Neural crest cell (in vitro differentiated cells): ENCODE measurements around the gene GEMIN8. TPM values are rescaled to one million over a fixed set of nuclear protein-coding genes. Genes with fewer than 3 reads are reported as not detected.

Source experiments
- DNase-seq: peaks from one replicate; pipeline ENCODE4 v3.0.0; 2021; ENCODE audit warnings: low read depth, mixed read lengths, low spot score
- H3K27ac Mint-ChIP-seq: one replicate; pipeline ENCODE4 v1.8.0; 2021; ENCODE audit warnings: mild to moderate bottlenecking, mixed read lengths; ENCODE audit not compliant: unreplicated experiment
- H3K27me3 Mint-ChIP-seq: 2 replicates; pipeline ENCODE4 v1.8.0; 2021; ENCODE audit warnings: low read depth, mild to moderate bottlenecking, mixed read lengths
- H3K36me3 Mint-ChIP-seq: 2 replicates; pipeline ENCODE4 v1.8.0; 2021; ENCODE audit warnings: low read depth, mild to moderate bottlenecking, mixed read lengths
- H3K4me1 Mint-ChIP-seq: 2 replicates; pipeline ENCODE4 v1.8.0; 2021; ENCODE audit warnings: mixed read lengths
- H3K4me3 Mint-ChIP-seq: one replicate; pipeline ENCODE4 v1.8.0; 2021; ENCODE audit warnings: mild to moderate bottlenecking, mixed read lengths
- H3K9me3 Mint-ChIP-seq: 2 replicates; pipeline ENCODE4 v1.8.0; 2021; ENCODE audit warnings: mixed read lengths
- CTCF ChIP-seq: fragments of 200-600 bp; sonication (generic); conservative IDR thresholded peaks from 2 replicates; pipeline ENCODE4 v1.5.0; 2021; ENCODE audit warnings: antibody characterized with exemption, mild to moderate bottlenecking
- long read RNA-seq: library from polyadenylated mRNA; unstranded; transcript quantifications from one replicate; pipeline ENCODE4 v2.0.0, GENCODE V29; 2020
- total RNA-seq: library from RNA; stranded (reverse); gene quantifications from 2 replicates; pipeline ENCODE4 v1.2.1, GENCODE V29; 2021

Gene GEMIN8
- total RNA-seq: 12.8 and 14.4 TPM in 2 replicates
- long read RNA-seq, transcript GEMIN8-203 (4 exons, 1,119 nt): major isoform, 6 of 22 reads
- long read RNA-seq, partial matches to known transcripts: 10 of 22 reads
- long read RNA-seq, other reads (novel, unspliced or antisense): 6 of 22 reads

- DNase-seq: peak; percentile 66
- Mint-ChIP-seq H3K4me1 (peaks cover 43% of the 10 kb centered on the region), H3K36me3 (no peaks in the 10 kb centered on the region), H3K27ac (peak within 1 kb of the TSS; percentile 98), H3K4me3 (peak within 1 kb of the TSS; percentile 89), H3K9me3 (peaks cover 1% of the 10 kb centered on the region), H3K27me3 (no peaks in the 10 kb centered on the region)
- TF ChIP-seq CTCF: no peak
Observed at GRCh38 chrX:14029425-14030173, at the start of gene GEMIN8. Gene GEMIN8, minus strand, starts transcription at chrX:14029892. Its CDS starts 8,414 bp downstream, at chrX:14021478.

- DNase-seq: no peak
- H3K4me1 Mint-ChIP-seq: no peaks in the 10 kb centered on the region
- no peak overlapping the region for H3K27ac Mint-ChIP-seq
- TF ChIP-seq CTCF: no peak
- H3K36me3 Mint-ChIP-seq: no peaks in the 10 kb centered on the region
- H3K27me3 Mint-ChIP-seq: no peaks in the 10 kb centered on the region
- no peaks in the 10 kb centered on the region for H3K9me3 Mint-ChIP-seq
- H3K4me3 Mint-ChIP-seq: no peak overlapping the region
Observed at GRCh38 chrX:14076639-14077038, 46.9 kb upstream of the GEMIN8 start.

- TF ChIP-seq CTCF: no peak
- H3K9me3 Mint-ChIP-seq: peaks cover 3% of the 10 kb centered on the region
- DNase-seq: no peak
- no peaks in the 10 kb centered on the region for H3K4me1 Mint-ChIP-seq
- H3K27ac Mint-ChIP-seq: no peak overlapping the region
- no peaks in the 10 kb centered on the region for H3K27me3 Mint-ChIP-seq
- H3K36me3 Mint-ChIP-seq: no peaks in the 10 kb centered on the region
- no peak overlapping the region for H3K4me3 Mint-ChIP-seq
Observed at GRCh38 chrX:14073556-14073955, 43.9 kb upstream of the GEMIN8 start.

- Mint-ChIP-seq H3K4me3 (no peak overlapping the region), H3K27me3 (no peaks in the 10 kb centered on the region), H3K9me3 (peaks cover 5% of the 10 kb centered on the region), H3K36me3 (no peaks in the 10 kb centered on the region), H3K4me1 (no peaks in the 10 kb centered on the region), H3K27ac (no peak overlapping the region)
- no peak for TF ChIP-seq CTCF
- no peak for DNase-seq
Observed at GRCh38 chrX:14073071-14073470, 43.4 kb upstream of the GEMIN8 start.

- Mint-ChIP-seq H3K4me1 (peaks cover 4% of the 10 kb centered on the region), H3K27me3 (no peaks in the 10 kb centered on the region), H3K27ac (no peak overlapping the region), H3K36me3 (no peaks in the 10 kb centered on the region), H3K4me3 (no peak overlapping the region), H3K9me3 (peaks cover 7% of the 10 kb centered on the region)
- DNase-seq: no peak
- TF ChIP-seq CTCF: no peak
Observed at GRCh38 chrX:14065800-14066199, 36.1 kb upstream of the GEMIN8 start.
